SKM-1 treated with dmso at 0.1 percent for 144 hours (cell line): ENCODE measurements around the gene HAND2.

ENCODE experiments used
- DNase-seq: peaks from one replicate; lab custom pipeline; 2025; ENCODE audit not compliant: unreplicated experiment; lab: John Stamatoyannopoulos, UW

The HAND2 gene

GRCh38 chr4:173536808-173537429 lies 6.9 kb upstream of the HAND2 start:
- no peak for DNase-seq

- no peak for DNase-seq
Observed at GRCh38 chr4:173535957-173536356, 5.9 kb upstream of the HAND2 start.

GRCh38 chr4:173535165-173535902 lies 5.3 kb upstream of the HAND2 start:
- no peak for DNase-seq

GRCh38 chr4:173534434-173534833 lies 4.4 kb upstream of the HAND2 start:
- no peak for DNase-seq

- DNase-seq: no peak
Observed at GRCh38 chr4:173532725-173533511, 2.9 kb upstream of the HAND2 start.

GRCh38 chr4:173531086-173531965 lies 1.3 kb upstream of the HAND2 start:
- no peak for DNase-seq

- no peak for DNase-seq
Observed at GRCh38 chr4:173530326-173531085, 477 bp upstream of the HAND2 start.

GRCh38 chr4:173528378-173529321 lies 1.4 kb downstream of the HAND2 start:
- DNase-seq: no peak

GRCh38 chr4:173527103-173527891 lies 2.7 kb downstream of the HAND2 start:
- no peak for DNase-seq

- DNase-seq: no peak
Observed at GRCh38 chr4:173526724-173527102, 3.3 kb downstream of the HAND2 start.

GRCh38 chr4:173526027-173526482 lies 4.0 kb downstream of the HAND2 start:
- no peak for DNase-seq

GRCh38 chr4:173525118-173526011 lies 4.7 kb downstream of the HAND2 start:
- no peak for DNase-seq

- no peak for DNase-seq
Observed at GRCh38 chr4:173524218-173525117, 5.6 kb downstream of the HAND2 start.

- no peak for DNase-seq
Observed at GRCh38 chr4:173522951-173523395, 7.1 kb downstream of the HAND2 start.

GRCh38 chr4:173522160-173522950 lies 7.7 kb downstream of the HAND2 start:
- no peak for DNase-seq
